Activated T-helper 2 cell treated with anti-CD3 and anti-CD28 coated beads, Interferon-gamma antibody, Interleukin-2, Interleukin-4, amounts not matched to agents 10 μg/mL and 5 μg/mL and 100 μg/mL, durations not matched to agents 14 hours and 24 hours and 36 hours (primary cell): ENCODE data around the gene TMEM187. TPM values are rescaled to one million over a fixed set of nuclear protein-coding genes. Genes with fewer than 3 reads are reported as not detected.

ENCODE experiments used
- DNase-seq: peaks from one replicate; pipeline ENCODE4 v3.0.0; 2021; ENCODE audit warnings: low spot score
- H3K27ac Mint-ChIP-seq: one replicate; pipeline ENCODE4 v1.8.0; 2021; ENCODE audit warnings: mixed read lengths
- H3K27me3 Mint-ChIP-seq: one replicate; pipeline ENCODE4 v1.8.0; 2021; ENCODE audit warnings: low read depth, mixed read lengths
- H3K36me3 Mint-ChIP-seq: one replicate; pipeline ENCODE4 v1.8.0; 2021; ENCODE audit warnings: low read depth, mixed read lengths
- H3K4me1 Mint-ChIP-seq: one replicate; pipeline ENCODE4 v1.8.0; 2021; ENCODE audit warnings: low read depth, mixed read lengths
- H3K4me3 Mint-ChIP-seq: one replicate; pipeline ENCODE4 v1.8.0; 2021; ENCODE audit warnings: low read depth, mild to moderate bottlenecking, moderate library complexity, mixed read lengths
- H3K9me3 Mint-ChIP-seq: one replicate; pipeline ENCODE4 v1.8.0; 2021; ENCODE audit warnings: mixed read lengths
- intact Hi-C: fragments of 100-400 bp; cut with micrococcal nuclease; formaldehyde crosslinking; loops from one replicate; pipeline ENCODE4 v1.15.1; 2023
- total RNA-seq: library from RNA; stranded (reverse); gene quantifications from 2 replicates; pipeline ENCODE4 v1.2.3, GENCODE V29; 2022

Gene TMEM187
- total RNA-seq, 1 donor from 2014 or later = 2.1 TPM

GRCh38 chrX:154029439-154029838 is 56.9 kb downstream of the TMEM187 start:
- no peak overlapping the region for H3K4me3 Mint-ChIP-seq
- no peak overlapping the region for H3K27ac Mint-ChIP-seq
- H3K9me3 Mint-ChIP-seq = no peaks in the 10 kb centered on the region
- DNase-seq = no peak
- H3K27me3 Mint-ChIP-seq = no peaks in the 10 kb centered on the region
- intact Hi-C loops = no loop called here
- H3K36me3 Mint-ChIP-seq = peaks cover 47% of the 10 kb centered on the region
- peaks cover 4% of the 10 kb centered on the region for H3K4me1 Mint-ChIP-seq

DNA sequence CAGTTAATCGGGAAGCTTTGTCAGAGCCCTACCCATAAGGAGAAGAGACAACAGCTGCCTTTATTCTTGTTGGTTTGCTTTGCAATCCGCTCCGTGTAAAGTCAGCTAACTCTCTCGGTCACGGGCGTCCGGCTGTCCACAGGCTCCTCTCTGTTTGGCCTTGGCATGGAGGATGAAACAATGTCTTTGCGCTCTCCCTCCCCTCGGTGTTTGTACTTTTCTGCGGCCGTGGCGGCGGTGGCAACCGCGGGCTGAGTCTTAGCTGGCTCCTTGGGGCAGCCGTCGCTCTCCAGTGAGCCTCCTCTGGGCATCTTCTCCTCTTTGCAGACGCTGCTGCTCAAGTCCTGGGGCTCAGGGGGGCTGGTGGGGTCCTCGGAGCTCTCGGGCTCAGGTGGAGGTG is 57.7 kb downstream of the TMEM187 start:
- intact Hi-C loops = no loop called here
- Mint-ChIP-seq H3K9me3 (no peaks in the 10 kb centered on the region), H3K36me3 (peaks cover 52% of the 10 kb centered on the region), H3K4me3 (no peak overlapping the region), H3K27me3 (no peaks in the 10 kb centered on the region), H3K27ac (no peak overlapping the region), H3K4me1 (peaks cover 6% of the 10 kb centered on the region)
- no peak for DNase-seq

- no peak overlapping the region for H3K4me3 Mint-ChIP-seq
- intact Hi-C loops = no loop called here
- no peaks in the 10 kb centered on the region for H3K9me3 Mint-ChIP-seq
- H3K36me3 Mint-ChIP-seq = peaks cover 52% of the 10 kb centered on the region
- H3K27me3 Mint-ChIP-seq = no peaks in the 10 kb centered on the region
- H3K27ac Mint-ChIP-seq = no peak overlapping the region
- no peak for DNase-seq
- H3K4me1 Mint-ChIP-seq = peaks cover 6% of the 10 kb centered on the region
Measured at GRCh38 chrX:154030715-154031305, 58.3 kb downstream of the TMEM187 start.

DNA sequence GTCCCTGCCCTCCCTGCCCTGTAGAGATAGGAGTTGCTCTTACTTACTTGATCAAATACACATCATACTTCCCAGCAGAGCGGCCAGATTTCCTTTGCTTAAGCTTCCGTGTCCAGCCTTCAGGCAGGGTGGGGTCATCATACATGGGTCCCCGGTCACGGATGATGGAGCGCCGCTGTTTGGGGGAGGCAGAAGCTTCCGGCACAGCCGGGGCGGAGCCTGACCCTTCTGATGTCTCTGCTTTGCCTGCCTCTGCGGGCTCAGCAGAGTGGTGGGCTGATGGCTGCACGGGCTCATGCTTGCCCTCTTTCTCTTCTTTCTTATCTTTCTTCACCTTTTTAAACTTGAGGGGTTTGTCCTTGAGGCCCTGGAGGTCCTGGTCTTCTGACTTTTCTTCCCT is 59.6 kb downstream of the TMEM187 start:
- H3K27me3 Mint-ChIP-seq = no peaks in the 10 kb centered on the region
- no peak for DNase-seq
- H3K4me3 Mint-ChIP-seq = no peak overlapping the region
- intact Hi-C loops = no loop called here
- peaks cover 57% of the 10 kb centered on the region for H3K36me3 Mint-ChIP-seq
- no peak overlapping the region for H3K27ac Mint-ChIP-seq
- H3K4me1 Mint-ChIP-seq = peaks cover 10% of the 10 kb centered on the region
- H3K9me3 Mint-ChIP-seq = no peaks in the 10 kb centered on the region

DNA sequence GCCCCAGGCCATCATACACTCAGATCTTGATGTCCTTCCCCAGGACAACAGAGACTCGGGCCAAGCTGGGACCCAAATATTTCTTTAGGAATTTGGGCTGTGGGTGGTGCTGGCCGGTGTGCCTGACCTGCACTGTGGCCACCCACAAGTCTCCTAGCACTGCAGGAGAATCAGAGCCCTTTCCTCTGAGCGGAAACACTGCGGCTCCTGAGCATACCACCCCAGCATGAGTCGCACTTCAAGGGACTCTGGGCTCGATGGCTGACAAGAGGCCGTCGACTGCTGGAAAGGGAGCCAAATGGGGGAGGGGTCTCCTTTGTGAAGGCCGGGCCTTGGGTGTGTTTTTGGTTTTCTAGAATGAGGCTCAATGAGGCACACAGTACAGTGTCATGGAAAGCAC is 60.1 kb downstream of the TMEM187 start:
- no peak for DNase-seq
- H3K4me1 Mint-ChIP-seq = peaks cover 10% of the 10 kb centered on the region
- peaks cover 55% of the 10 kb centered on the region for H3K36me3 Mint-ChIP-seq
- intact Hi-C loops = no loop called here
- no peaks in the 10 kb centered on the region for H3K9me3 Mint-ChIP-seq
- no peak overlapping the region for H3K27ac Mint-ChIP-seq
- no peaks in the 10 kb centered on the region for H3K27me3 Mint-ChIP-seq
- H3K4me3 Mint-ChIP-seq = no peak overlapping the region

Other genes with a start within 250 kb of the TMEM187 start
- 154 TPM in 2 replicates for gene BCAP31, start 248.4 kb upstream of the TMEM187 start, total RNA-seq
- 8.8 and 10.1 TPM in 2 replicates for gene ABCD1, start 247.9 kb upstream of the TMEM187 start, total RNA-seq
- gene PLXNB3, start 208.5 kb upstream of the TMEM187 start, total RNA-seq = 0.62 and 0.91 TPM in 2 replicates
- not detected in 2 replicates for gene SRPK3, start 191.7 kb upstream of the TMEM187 start, total RNA-seq
- 70.8 and 72.4 TPM in 2 replicates for gene IDH3G, start 178.4 kb upstream of the TMEM187 start, total RNA-seq
- 282 and 303 TPM in 2 replicates for gene SSR4, start 178.1 kb upstream of the TMEM187 start, total RNA-seq
- 0.23 and 0.91 TPM in 2 replicates for gene PDZD4, start 142.2 kb upstream of the TMEM187 start, total RNA-seq
- gene L1CAM, start 86.6 kb upstream of the TMEM187 start, total RNA-seq = 0.83 and 0.98 TPM in 2 replicates
- not detected in 2 replicates for gene AVPR2, start 68.1 kb upstream of the TMEM187 start, total RNA-seq
- 128 and 135 TPM in 2 replicates for gene ARHGAP4, start 46.5 kb upstream of the TMEM187 start, total RNA-seq
- gene NAA10, start 37.7 kb upstream of the TMEM187 start, total RNA-seq = 127 and 128 TPM in 2 replicates
- 11.4 and 12.4 TPM in 2 replicates for gene RENBP, start 28.1 kb upstream of the TMEM187 start, total RNA-seq
- 107 and 108 TPM in 2 replicates for gene HCFC1, start 936 bp upstream of the TMEM187 start, total RNA-seq
- 150 and 151 TPM in 2 replicates for gene IRAK1, start 47.1 kb downstream of the TMEM187 start, total RNA-seq
- 58.2 and 58.4 TPM in 2 replicates for gene MECP2, start 125.0 kb downstream of the TMEM187 start, total RNA-seq
- gene OPN1LW, start 171.5 kb downstream of the TMEM187 start, total RNA-seq = not detected in 2 replicates
- not detected in 2 replicates for gene OPN1MW, start 209.8 kb downstream of the TMEM187 start, total RNA-seq
- gene OPN1MW2, start 247.0 kb downstream of the TMEM187 start, total RNA-seq = not detected in 2 replicates